Cardiac muscle cell (in vitro differentiated cells and primary cell): ENCODE measurements around the gene PRDX2. TPM values are rescaled to one million over a fixed set of nuclear protein-coding genes. Genes with fewer than 3 reads are reported as not detected.
A peak's percentile ranks its signal among the peaks of the same experiment; 100 is the strongest.
"Not testable (repeated sequence)": the region's sequence is repeated elsewhere in the genome, so short reads cannot be mapped to it uniquely, and the experiment has no call there.

Experiments used
- DNase-seq, 2 donors: peaks; one replicate each; pipeline versions ENCODE4 v3.0.0 to v3.0.0-alpha.2; 2010 to 2017; ENCODE audit warnings: low read depth in 1 of 2, low spot score in 1 of 2
- H3K27ac ChIP-seq: fragments of 200-600 bp; sonication (generic); 2 replicates; pipeline ENCODE4 v1.5.1; 2016
- H3K27me3 ChIP-seq: fragments of 200-600 bp; sonication (generic); 2 replicates; pipeline ENCODE4 v1.6.0; 2016; ENCODE audit warnings: control low read depth
- H3K36me3 ChIP-seq: fragments of 200-600 bp; sonication (generic); 2 replicates; pipeline ENCODE4 v1.5.1; 2016; ENCODE audit warnings: control low read depth
- H3K4me1 ChIP-seq: fragments of 200-600 bp; sonication (generic); 2 replicates; pipeline ENCODE4 v1.8.1; 2017; ENCODE audit warnings: low read depth, mild to moderate bottlenecking, mixed run types
- H3K4me3 ChIP-seq: fragments of 200-600 bp; sonication (generic); 2 replicates; pipeline ENCODE4 v1.5.1; 2016; ENCODE audit warnings: mild to moderate bottlenecking
- H3K9me3 ChIP-seq: fragments of 200-600 bp; sonication (generic); 2 replicates; pipeline ENCODE4 v1.5.1; 2017; ENCODE audit warnings: low read depth, mild to moderate bottlenecking, control low read depth
- polyA plus RNA-seq: library from polyadenylated mRNA; unstranded; fragments of >200 nt; fragmentation: Nextera tagmentation; extraction: Ambion mirVana; gene quantifications from 2 replicates; pipeline ENCODE4 v1.2.1, GENCODE V29; 2016
- total RNA-seq: library from RNA; depleted of rRNA; stranded (reverse); fragments of >200 nt; gene quantifications from 2 replicates; pipeline ENCODE4 v1.2.3, GENCODE V29; 2016
- TF ChIP-seq, protein P1 (sequence below): IDR thresholded peaks from 2 replicates; pipeline ENCODE4 v1.5.1; 2012; ENCODE audit warnings: low read depth, mild to moderate bottlenecking, low read length

Gene PRDX2
- total RNA-seq = 1,316 and 1,694 TPM in 2 replicates
- 1,469 and 1,719 TPM in 2 replicates for polyA plus RNA-seq

DNA sequence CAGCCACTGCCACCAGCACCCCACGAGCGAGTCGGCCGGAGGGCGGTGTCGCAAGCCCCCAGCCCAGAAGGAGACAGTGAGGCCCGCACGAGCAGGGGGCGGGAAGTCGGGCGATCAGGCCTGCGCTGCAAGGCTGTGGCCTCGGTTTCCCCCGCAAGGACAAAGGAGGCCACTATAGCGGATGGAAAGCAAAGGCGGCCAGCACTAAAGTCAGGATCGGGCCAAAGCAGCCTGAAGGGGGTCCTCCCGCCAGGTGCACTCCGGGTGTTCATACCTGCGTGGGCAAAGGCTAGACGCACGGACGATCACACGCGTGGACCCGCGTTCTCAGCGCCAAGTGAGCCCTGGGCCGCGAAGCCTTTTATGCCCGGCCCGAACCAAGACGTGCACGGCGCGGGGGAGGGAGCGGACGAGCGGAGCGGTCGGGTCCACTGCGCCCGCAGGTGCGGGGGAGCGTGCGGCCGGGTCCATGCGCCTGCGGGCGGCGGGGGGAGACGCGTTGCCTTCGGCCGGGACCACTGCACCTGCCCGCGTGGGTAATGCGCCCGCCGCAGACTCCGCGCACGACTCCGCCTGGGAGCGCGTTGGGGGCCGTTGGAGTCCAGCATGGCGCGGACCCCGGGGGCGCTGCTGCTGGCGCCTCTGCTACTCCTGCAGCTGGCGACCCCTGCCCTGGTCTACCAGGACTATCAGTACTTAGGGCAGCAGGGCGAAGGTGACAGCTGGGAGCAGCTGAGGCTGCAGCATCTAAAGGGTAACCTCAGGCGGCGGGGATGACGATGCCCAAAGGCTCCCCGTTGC, at the start of gene PRDX2, which contains the start of gene THSD8:
TSS of gene PRDX2 (minus strand) at position 335 of the 801 bp plus-strand sequence. CDS start 539 bp downstream, outside the sequence.
TSS of gene THSD8 (plus strand) at position 604 of the 801 bp plus-strand sequence. CDS start at position 607, 3 bp downstream.
- Histone ChIP-seq H3K27me3 (no peaks in the 10 kb centered on the region), H3K9me3 (no peaks in the 10 kb centered on the region), H3K4me3 (peak within 1 kb of the TSS; percentile 73), H3K4me1 (peaks cover 3% of the 10 kb centered on the region), H3K27ac (peak within 1 kb of the TSS; percentile 67), H3K36me3 (peaks cover 10% of the 10 kb centered on the region)
- TF ChIP-seq, protein P1, sequence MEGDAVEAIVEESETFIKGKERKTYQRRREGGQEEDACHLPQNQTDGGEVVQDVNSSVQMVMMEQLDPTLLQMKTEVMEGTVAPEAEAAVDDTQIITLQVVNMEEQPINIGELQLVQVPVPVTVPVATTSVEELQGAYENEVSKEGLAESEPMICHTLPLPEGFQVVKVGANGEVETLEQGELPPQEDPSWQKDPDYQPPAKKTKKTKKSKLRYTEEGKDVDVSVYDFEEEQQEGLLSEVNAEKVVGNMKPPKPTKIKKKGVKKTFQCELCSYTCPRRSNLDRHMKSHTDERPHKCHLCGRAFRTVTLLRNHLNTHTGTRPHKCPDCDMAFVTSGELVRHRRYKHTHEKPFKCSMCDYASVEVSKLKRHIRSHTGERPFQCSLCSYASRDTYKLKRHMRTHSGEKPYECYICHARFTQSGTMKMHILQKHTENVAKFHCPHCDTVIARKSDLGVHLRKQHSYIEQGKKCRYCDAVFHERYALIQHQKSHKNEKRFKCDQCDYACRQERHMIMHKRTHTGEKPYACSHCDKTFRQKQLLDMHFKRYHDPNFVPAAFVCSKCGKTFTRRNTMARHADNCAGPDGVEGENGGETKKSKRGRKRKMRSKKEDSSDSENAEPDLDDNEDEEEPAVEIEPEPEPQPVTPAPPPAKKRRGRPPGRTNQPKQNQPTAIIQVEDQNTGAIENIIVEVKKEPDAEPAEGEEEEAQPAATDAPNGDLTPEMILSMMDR = no peak
- DNase-seq = peak; percentile 86 to 91

DNA sequence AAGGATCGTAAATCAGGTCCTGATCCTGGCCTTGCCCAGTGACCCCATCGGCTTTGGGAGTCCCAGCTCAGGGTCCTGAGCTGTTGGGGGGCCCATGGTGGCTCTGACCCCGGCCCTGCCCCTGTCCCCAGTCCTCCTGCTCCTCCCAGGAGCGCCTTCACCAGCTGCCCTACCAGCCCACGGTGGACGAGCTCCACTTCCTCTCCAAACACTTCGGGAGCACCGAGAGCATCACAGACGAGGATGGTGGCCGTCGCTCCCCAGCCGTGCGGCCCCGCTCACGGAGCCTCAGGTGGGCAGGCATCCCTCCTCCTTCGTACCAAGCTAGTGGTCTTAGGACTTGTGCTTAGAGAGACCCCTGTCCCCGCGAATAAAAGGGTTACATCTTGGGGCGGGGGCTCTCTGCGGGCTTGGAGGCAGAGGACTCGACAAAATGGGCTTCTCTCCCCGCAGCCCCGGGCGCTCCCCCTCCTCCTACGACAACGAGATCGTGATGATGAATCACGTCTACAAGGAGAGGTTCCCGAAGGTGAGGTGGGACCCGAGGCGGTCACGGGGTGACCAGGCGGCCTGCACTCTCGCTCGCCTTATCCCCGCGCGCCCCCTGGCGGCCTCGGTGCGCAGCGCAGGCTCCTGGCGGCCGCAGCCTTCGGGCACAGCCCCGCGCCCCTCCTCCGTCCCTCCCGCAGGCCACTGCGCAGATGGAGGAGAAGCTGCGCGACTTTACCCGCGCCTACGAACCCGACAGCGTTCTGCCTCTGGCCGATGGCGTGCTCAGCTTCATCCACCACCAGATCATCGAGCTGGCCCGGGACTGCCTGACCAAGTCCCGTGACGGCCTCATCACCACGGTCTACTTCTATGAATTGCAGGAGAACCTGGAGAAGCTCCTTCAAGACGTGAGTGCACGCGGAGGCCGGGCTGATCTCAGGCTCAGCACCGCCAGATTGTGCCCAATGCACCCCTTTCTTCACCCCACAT, 45.8 kb upstream of the PRDX2 start:
- Histone ChIP-seq H3K4me3 (no peak overlapping the region), H3K27ac (no peak overlapping the region), H3K9me3 (no peaks in the 10 kb centered on the region), H3K27me3 (no peaks in the 10 kb centered on the region), H3K4me1 (no peaks in the 10 kb centered on the region), H3K36me3 (no peaks in the 10 kb centered on the region)
- peak; percentile 83 to 86 for DNase-seq
- TF ChIP-seq, protein P1 = peak; percentile 98

DNA sequence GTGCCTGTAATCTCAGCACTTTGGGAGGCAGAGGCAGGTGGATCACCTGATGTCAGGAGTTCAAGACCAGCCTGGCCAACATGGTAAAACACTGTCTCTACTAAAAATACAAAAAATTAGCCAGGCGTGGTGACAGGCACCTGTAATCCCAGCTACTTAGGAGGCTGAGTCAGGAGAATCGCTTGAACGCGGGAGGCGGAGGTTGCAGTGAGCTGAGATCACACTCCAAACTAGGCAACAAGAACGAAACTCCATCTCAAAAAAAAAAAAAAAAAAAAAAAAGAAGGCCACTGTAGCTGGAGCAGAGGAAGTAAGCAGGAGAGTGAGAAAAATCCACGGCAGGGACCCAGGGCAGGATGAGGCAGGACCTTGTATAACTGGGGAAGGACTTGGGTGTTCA, 45.0 kb upstream of the PRDX2 start:
- H3K27me3 ChIP-seq, H3K36me3 ChIP-seq, DNase-seq, H3K9me3 ChIP-seq, H3K4me3 ChIP-seq, H3K27ac ChIP-seq, H3K4me1 ChIP-seq: not testable (repeated sequence)

DNA sequence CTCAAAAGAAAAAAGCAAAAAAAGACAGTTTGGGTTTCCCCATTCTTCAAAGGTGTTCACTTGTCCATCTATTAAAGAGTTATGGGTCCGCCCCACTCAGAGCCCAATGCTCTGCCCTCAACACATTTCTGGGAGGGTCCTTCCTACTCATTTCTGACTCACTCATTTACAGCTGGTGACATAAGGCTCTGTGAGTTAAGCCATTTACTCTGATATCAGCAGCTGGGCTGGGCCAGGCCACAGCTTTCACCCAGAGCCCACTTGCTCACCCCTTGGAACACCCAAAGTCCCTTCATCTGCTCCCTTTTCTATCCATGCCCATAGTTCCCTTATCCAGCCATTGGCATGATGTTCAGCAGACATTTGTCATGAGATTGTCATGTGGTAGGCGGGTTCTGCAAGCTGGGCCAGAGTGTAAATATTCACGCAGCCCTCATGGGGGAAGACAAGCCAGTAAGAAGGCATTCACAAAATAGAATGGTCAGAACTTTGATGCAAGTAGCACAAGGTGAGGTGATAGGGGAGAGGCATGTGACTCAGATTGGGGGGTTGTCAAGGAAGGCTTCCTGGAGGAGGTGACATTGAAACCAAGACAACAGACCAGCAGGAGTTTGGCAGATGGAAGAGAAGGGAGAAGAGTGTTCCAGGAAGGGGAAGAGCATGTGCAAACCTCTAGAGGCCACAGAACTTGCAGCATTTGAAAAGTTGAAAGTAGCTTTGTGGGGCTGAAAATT, 42.6 kb upstream of the PRDX2 start:
- Histone ChIP-seq H3K4me1 (no peaks in the 10 kb centered on the region), H3K4me3 (no peak overlapping the region), H3K36me3 (no peaks in the 10 kb centered on the region), H3K27ac (no peak overlapping the region), H3K27me3 (peaks cover 3% of the 10 kb centered on the region), H3K9me3 (no peaks in the 10 kb centered on the region)
- TF ChIP-seq, protein P1 = no peak
- no peak for DNase-seq

DNA sequence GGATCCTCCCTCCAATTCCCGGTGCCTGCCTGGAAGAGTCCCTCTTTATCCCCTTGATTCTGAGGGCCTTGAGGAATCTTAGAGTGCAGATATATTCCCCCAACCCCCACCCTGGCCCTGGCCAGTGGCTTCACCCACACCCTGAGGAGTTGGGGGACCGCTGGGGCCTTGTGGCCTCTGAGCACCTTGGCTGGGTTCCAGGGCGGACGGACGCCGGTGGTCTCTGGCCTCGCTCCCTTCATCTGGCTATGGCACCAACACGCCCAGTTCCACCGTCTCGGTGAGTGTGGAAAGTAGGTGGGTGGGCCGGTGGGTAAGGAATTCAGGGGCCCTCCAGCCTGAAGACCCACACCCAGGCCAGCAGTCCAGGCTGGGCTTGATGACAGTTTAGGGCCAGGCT, 41.7 kb upstream of the PRDX2 start:
- H3K27me3 ChIP-seq = peaks cover 11% of the 10 kb centered on the region
- H3K4me3 ChIP-seq = no peak overlapping the region
- no peaks in the 10 kb centered on the region for H3K9me3 ChIP-seq
- DNase-seq = no peak
- no peaks in the 10 kb centered on the region for H3K4me1 ChIP-seq
- H3K27ac ChIP-seq = no peak overlapping the region
- H3K36me3 ChIP-seq = no peaks in the 10 kb centered on the region
- TF ChIP-seq, protein P1 = no peak
